Measurements from ENCODE around the gene GYPC.
"Not testable (repeated sequence)": the region's sequence is repeated elsewhere in the genome, so short reads cannot be mapped to it uniquely, and the experiment has no call there.

The GYPC gene, protein sequence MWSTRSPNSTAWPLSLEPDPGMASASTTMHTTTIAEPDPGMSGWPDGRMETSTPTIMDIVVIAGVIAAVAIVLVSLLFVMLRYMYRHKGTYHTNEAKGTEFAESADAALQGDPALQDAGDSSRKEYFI

DNA sequence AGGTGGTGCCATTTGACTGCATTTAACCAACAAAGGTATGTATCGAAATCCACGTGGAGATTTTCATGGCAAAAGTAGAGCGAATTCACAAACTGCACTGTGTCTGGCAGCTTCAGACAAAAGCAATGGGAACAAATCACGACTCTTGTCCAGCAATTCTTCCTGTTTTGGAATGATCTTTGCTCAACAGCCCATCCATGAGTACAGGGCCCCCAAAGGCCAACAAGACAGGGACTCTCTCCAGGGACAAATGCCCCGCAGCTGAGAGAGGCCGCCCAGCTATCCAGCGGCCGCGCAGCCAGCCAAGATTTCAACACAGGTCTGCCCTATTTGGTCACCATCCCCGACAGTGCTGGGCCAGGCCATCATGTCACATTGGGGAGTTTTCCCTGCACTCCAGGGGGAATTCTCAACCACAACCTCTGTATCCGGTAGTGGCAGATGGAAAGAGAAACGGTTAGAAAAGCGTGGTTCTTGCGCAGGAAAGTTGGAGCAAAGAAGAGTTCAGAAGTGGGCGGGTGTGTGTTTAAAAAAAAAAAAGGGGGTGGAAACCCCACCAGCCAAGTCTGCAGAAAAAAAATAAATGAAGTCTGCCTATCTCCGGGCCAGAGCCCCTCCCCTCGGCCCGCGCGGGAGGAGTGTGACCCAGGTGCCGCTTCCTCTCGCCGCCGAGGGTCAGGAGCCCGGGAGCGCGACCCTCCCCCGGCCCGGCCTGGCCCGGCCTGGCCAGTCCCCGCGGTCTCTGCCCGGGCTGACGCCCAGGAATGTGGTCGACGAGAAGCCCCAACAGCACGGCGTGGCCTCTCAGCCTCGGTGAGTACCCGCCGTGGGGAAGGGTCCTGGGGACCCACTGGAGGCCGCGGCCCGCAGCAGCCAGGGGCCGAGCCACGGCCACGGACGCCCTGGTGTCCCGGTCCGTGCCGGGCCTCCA lies at the start of gene GYPC:
Gene GYPC, plus strand, starts transcription at position 659 of the 931 bp plus-strand sequence. Its CDS starts 106 bp downstream, at position 765.
- DNase-seq, result no peak

DNA sequence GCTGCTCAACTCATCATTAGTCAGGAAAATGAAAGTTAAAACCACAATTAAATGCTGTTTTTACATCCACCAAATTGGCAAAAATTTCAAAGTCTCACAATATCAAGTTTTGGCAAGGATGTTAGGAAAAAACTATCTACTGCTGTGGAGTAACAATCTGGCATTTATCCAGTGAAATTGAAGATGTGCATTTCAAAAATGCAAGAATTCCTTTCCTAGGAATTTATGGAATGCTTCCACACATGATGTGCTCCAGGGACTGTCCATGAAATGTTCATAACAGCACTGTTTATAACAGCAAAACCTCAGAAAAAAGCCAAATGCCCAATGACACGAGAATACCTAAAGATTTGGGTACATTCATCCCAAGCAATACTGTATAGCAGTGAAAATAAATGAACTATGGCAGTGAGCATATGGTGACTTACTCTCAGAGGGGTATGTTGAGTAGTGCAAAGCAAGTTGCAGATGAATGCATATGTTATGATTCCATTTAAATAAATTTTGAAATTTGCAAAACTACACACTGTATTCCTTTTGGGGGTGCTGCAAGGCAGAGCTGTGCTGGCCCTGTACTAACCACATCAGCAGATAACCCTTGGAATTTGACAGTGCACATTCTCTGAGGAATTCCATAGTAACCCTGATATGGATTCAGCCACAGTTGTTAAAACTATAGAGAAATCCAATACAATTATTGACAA lies 41.3 kb upstream of the GYPC start:
- DNase-seq, result no peak

DNA sequence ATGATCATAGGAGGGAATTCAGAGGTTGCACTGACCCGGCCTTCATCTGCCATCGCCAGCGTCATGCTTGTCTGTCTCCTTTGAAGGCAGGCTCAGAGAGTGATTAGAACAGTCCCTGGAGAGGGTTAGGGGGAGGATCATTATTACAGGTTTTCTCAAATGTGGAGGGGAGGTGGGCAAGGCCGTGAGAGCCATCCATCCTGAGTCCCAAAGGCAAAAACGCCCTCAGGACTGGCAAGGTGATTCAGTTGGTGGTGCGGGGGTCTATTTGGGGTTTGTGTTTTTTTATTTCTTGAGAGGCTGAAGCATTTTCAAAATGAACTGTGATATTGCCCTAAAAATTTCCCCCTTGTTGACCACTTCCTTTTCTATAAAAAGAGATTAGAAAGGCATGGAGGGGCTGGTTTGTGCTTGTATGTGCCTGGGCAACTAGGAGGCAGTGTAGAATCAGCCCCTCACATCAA lies 39.3 kb upstream of the GYPC start:
- no peak for DNase-seq

DNA sequence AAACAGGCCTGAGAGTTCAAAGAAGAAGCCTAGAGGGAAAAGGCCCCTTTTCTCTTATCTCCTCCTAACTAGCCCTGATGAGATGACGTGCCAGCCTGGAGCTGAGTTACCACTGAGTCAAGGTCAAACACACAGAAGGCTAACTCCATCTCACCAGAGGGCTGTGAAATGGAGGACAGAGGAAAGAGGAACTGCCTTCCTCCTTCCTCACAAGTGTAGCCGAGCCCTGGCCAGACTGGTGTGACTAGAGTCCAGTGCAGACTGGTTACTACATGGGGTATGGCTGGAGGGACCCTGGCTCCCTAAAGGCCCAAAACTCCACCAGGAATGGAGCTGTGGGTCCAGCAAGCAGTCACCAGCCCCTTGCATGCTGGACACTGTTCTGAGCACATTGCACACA lies 35.7 kb upstream of the GYPC start:
- DNase-seq, result no peak

DNA sequence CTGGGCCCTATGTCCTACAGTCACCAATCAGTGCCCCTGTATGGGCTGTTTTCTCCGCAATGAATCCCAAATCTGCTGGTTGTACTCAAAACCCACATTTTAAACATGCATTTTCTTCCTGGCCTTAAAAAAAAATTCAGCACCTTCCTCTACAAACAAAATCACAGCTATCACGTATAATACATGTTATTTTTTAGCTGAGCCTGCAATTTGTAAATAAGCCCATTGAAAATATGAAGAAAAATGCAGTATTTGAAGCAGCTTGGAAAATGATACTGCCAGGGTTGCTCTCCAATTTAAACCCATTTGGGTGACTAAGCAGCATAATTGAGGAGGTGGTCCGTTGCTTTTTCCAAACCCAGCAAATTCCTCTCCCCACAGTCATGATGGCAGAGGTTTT lies 33.0 kb upstream of the GYPC start:
- DNase-seq, result no peak

DNA sequence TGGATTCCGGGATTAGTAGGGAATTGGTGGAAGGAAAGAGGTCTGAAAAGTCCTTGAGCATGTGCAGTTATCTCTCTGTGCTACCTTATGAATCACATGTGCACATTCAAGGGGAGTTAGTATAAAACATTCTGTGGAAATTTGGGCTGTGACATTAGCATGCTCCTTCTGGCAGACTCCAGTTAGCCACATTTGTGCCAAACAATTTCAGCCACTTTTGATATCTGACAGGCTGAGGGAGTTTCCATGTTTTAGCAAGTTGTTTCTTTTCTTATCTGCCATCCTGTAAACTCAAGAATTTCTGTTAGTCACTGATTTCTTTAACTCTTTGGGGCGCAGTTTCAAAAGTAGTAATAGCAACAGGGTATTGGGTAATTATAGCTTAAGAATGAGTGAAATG lies 28.3 kb upstream of the GYPC start:
- no peak for DNase-seq

DNA sequence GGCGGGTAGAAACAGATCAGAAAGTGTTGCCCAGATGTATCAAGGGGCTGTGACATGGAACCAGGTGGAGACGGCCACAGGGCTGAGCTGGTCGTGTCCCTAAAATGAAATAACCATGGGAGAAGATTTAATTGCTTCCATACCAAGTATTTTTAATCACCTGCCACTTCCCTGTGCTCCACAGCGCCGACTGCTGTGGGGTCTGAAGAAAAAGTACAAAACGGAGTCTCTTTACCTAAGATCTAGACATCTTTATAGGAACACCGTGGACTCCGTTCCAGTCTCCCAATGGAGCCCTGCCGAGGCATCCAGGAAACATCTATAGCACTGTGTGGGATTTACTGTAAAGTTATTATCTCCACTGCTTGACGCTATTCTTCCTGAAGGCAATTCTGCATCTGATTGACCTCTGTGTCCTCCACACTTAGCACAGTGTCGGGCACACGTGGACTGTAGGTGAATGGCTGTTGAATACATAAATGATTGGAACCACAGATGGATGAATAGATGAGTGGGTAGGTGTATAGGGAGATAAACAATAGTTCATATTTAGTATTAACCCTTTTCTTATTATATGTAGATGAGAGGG lies 21.6 kb upstream of the GYPC start:
- DNase-seq, result no peak

DNA sequence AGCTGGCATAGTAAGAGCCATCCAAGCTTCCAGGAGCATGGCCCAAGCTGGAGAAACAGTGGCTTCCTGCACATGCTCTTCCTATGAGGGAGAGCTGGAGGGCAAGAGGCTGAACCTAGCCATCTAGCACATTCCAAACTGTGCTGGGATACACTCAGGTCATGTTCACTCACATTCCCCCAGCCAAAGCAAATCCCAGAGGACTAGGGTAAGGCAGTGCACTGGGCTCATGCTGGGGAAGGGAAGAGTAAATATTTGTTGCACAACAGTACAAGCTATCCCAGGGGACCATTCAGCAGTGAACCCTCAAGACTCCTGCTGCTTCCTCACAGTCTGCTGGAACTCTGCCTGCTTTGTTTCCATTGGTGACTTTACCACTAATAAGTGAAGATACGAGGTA lies 20.7 kb upstream of the GYPC start:
- DNase-seq, result no peak

DNA sequence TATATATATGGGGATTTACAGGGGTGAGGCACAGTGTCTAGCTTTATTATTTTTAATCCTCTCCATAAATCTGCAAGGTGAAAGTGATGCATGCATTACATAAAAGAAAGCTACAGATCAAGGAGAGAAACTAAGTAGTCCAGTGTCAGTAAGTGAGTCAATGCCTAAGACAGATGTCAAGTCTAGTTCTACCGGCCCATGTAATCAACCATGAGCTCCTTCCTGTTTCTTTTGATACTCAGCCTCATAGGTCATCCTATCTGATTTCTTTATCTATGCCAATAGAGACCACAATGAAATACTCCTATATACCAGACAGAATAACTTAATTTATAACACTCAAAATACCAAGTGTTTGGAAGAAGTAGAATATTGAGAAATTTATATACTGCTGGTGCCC lies 20.2 kb upstream of the GYPC start:
- no peak for DNase-seq

DNA sequence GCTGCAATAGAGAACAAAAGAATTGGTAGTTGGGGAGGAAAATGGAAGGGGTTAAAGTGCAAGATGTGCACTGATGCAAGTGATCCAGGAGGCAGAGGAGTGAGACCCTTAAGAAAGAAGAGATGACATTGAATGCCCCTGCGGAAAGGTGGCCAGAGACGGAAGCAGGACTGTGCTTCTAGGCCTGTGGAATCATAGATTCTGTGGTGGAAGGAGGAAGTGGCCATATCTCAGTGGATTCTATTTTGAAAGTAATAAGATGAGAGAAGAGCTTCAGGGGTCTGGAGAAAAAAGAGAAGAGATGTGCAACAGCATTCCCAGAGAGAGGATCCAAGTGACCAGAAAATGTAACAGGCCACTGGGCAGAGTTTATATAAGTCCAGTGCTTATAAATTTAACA lies 18.6 kb upstream of the GYPC start:
- DNase-seq, result no peak

DNA sequence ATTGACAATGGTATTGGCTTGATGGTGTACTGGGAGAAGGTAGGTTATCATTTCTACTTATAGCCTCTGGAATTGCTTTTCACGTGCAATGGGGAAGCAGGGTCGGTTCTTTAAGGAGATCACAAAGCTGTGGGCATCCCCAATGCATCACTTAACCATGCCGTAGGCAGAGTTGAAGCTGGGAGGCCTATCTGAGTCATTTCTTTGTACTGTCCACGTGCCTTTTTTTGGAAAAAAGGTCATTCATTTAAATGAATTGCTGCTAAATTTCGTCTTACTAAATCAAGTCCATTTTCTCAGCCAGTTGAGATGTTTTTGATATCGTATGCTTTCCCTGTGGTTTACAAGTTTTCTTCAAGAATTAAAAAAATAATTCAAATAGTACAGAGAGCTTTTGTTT lies 17.2 kb upstream of the GYPC start:
- no peak for DNase-seq

DNA sequence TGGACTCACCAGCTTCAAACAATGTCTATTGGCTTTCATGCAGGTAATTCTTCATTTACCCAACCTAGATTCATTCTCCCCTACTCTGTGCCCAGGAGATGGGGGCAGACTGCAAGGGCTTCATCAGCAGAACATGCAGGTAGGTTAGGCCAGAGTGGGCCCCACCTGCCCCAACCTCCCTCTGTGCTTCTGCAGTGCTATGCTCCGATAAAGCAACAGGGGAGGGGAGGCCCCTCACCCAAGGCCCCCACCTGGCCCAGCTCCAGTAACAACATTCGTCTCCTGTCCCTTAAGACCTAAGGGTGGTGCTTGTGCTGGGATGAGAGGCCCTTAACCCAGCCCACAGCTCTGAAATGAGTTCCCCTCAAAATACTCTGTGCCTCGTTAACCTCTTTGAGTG lies 16.7 kb upstream of the GYPC start:
- no peak for DNase-seq

DNA sequence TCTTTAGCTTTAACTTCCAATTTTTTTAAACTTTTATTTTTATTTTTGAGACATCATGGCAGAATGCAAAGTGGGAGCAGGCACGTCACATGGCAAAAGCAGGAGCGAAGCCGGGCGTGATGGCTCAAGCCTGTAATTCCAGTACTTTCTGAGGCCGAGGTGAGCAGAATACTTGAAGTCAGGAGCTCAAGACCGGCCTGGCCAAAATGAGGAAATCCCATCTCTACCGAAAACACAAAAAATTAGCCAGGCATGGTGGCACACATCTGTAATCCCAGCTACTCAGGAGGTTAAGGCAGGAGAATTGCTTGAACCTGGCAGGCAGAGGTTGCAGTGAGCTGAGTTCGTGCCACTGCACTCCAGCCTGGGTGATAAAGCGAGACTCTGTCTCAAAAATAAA lies 14.7 kb upstream of the GYPC start:
- DNase-seq, result not testable (repeated sequence)

DNA sequence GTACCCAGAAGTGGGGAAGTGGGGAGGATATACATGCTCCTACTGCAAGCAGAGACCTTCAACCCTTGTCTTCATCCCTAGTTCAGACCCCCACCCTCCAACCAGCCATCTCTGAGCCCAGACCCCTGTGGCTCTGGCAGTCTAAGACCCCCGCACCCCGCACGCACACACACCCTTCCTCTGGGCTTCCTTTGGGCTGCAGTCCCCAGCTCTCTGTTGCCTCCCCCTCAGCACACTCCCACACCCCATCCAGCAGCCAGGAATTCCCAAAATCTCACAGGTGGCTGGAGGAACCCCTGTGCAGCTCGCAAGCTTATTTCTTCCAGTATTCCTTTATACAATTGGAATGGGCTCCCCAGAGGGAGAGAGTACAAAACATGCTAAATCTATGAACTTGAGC lies 13.9 kb upstream of the GYPC start:
- no peak for DNase-seq

DNA sequence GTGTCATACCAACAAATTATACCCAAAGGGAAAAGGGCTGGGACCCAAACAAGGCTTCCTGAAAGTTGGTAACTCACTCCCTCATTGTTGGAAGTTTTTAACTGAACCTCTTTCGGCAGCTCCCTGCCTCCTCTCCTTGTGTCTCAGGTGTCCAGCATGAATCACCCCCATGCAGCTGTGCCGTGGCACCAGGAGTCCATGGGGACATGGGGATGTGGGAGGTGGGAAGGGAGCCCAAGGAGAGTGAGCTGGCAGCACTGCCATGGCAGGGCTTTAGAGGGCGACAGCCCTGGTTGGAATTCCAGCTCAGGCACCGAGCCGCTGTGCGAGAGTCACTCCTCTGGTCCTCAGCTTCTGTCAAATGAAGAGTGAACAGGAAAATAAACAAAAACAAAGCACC lies 12.5 kb upstream of the GYPC start:
- DNase-seq, result no peak

DNA sequence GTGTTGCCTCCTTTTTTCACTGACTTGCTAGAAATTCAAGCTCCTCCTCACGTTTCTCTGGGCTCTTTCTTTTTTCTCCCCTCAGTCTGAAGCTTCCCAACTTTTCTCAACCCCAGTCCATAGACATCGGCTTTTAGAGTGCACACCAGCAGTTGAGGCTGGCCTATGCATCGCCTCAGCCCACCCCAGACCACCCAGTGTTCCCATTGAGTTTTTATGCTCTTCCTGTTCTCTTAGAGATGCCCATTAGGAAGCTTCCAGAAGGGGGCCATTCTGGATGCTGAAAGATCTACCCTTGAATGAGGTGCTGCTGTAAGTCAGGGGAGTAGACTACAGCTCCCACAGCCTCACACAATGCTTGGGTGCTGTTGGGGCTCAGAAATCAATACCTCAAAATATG lies 12.0 kb upstream of the GYPC start:
- DNase-seq, result no peak

DNA sequence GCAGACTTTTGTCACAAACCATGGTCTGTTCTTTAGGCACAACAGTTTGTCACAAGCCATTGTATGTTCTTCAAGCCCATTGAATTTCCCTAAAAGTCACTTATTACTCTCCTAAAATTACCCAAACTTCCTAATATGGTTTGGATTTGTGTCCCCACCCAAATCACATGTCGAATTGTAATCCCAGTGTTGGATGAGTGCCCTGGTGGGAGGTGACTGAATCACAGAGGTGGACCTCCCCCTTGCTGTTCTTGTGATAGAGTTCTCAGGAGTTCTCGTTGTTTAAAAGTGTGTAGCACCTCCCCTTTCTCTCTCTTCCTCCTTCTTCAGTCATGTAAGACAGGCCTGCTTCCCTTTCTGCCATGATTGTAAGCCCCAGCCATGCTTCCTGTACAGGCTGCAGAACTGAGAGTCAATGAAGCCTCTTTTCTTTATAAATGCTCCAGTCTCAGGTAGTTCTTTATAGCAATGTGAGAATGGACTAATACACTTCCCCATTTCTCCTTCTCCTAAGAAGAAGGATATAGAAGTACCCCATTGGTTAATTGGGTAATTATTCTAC lies 11.2 kb upstream of the GYPC start:
- DNase-seq, result no peak

DNA sequence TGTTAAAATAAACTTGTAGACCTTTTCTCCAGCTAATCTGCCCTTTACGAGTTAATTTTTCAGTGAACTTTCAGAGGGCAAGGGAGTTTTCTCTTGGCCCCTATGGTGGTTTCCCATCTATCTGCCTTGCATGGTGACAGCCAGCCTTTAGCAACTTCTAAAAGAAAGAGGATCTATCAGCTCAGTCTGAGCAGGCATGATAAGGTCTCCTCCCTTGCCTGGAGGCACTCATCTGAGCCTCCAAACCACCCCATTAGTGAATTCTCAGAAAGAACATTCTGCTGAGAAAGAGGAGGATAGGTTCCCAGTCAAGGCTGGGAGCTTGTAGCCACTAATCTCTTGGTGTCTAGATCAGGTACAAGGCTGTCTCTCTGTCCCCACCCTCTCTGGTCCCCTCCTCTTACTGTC lies 10.7 kb upstream of the GYPC start:
- no peak for DNase-seq

DNA sequence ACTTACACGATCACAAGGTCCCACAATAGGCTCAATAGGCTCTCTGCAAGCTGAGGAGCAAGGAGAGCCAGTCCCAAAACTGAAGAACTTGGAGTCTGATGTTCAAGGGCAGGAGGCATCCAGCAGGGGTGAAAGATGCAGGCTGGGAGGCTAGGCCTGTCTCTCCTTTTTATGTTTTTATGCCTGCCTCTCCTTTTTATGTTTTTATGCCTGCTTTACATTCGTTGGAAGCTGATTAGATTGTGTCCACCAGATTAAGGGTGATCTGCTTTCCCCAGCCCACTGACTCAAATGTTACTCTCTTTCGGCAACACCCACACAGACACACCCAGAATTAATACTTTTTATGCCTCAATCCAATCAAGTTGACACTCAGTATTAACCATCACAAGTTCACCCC lies 9.9 kb upstream of the GYPC start:
- no peak for DNase-seq

DNA sequence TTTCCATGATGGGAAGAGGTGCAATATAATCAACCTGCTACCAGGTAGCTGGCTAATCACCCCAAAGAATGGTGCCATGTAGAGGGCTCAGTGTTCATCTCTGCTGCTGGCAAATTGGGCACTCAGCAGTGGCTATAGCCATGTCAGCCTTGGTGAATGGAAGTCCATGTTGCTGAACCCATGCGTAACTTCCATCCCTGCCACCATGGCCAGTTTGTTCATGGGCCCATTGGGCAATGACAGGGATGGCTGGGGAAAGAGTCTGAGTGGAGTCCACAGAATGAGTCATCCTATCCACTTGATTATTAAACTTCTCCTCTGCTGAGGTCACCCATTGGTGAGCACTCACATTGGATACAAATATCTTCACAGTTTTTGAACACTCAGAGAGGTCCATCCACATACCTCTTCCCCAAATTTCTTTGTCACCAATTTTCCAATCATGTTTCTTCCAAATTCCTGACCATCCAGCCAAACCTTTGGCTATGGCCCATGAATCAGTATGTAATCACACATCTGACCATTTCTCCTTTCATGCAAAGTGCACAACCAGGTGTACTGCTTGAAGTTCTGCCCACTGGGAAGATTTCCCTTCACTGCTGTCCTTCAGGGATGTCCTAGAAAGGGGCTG lies 8.1 kb upstream of the GYPC start:
- DNase-seq, result not testable (repeated sequence)

DNA sequence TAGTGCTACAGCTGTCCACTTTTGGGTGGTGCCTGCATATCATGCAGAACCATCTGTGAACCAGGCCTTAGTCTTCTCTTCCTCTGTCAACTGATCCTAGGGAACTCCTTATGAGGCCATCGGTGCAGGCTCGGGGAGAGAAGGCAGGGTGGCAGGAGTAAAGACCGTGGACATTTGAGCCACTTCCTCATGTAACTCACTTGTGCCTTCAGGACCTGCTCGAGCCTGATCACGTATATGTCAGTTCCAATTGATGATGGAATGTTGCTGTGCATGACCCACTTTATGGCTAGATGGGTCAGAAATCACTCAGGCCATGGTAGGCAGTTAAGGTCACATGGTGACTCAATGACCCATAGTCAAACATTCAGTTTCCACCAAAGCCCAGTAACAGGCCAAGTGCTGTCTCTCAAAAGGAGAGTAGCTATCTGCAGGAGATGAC lies 7.6 kb upstream of the GYPC start:
- DNase-seq, result not testable (repeated sequence)

DNA sequence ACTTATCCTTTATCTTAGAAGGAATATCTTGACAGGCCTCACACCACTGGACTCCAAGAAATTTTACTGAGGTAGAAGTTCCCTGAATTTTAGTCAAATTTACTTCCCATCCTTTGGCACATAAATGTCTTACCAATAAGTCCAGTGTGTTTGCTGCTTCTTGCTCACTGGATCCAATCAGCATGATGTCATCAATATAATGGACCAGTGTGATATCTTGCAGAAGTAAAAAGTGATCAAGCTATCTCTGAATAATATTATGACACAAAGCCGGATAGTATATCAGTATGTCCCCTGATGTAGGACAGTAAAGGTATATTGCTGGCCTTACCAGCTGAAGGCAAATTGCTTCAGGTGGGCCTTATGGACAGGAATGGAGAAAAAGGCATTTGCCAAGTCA lies 6.9 kb upstream of the GYPC start:
- no peak for DNase-seq

DNA sequence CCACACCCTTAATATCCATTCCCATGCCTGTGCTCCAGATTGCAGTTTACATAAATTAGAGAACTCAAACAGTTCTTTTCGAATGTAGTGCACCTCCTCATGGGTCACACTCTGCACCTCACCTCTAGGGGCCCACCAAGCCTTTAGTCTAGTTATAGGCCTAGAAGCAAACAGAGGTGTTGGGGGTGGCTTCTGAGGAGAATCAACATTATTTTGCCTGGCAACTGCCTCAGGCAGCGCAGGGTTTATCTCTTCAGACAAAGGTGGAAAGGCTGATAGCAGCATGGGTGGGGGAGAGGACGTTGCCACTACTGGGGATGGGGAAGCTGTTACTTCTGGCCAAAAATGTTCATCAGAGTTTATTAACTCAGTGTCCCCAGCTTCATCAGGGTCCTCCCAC lies 5.0 kb upstream of the GYPC start:
- DNase-seq, result no peak

Data from NCI-H2081 treated with DMSO at 0.1 percent for 48 hours (cell line).